ENCODE measurements around the gene RSPH10B2. TPM values are rescaled to one million over a fixed set of nuclear protein-coding genes. Genes with fewer than 3 reads are reported as not detected.
"Not testable (repeated sequence)": the region's sequence is repeated elsewhere in the genome, so short reads cannot be mapped to it uniquely, and the experiment has no call there.

RSPH10B2 gene
- total and polyA plus RNA-seq, 9 of the 15 experiments (the other 6 are each of a cell fraction or from before 2014, with no cell fraction given), result 0.04 to 0.11 (median 0.08) TPM; not detected in 5

DNA sequence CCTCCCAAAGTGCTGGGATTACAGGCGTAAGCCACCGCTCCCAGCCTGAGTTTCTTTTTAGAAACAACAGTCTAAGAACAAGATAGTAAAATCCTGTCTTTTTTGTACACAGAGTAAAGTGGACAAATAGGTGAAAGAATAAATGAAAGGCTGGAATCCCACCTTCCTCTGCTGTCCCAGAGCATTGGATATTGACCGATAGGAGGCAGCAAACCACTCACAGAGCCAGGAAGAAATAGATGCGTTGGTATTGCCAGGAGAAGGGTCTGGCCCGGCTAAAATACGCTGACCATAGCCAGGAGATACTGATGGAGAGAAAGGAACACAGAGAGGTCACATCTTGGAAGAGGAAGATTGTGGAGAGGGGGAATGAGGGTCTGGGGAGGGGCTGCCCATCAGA, 35.8 kb upstream of the RSPH10B2 start:
- DNase-seq (ENCODE audit: extremely low read depth in 1 of 4, low spot score in 3 of 4), result peak in 1 of 4 experiments; percentile 14
- CTCF ChIA-PET (ENCODE audit: low intra/inter-chr PET ratio), result no interaction called here
- Histone ChIP-seq H3K4me2 (ENCODE audit: insufficient read depth, low read length) (no peak overlapping the region), H3K27me3 (ENCODE audit: control insufficient read depth in 2 of 2, insufficient read depth in 2 of 2, low read length in 2 of 2) (peaks cover 0 to 31% of the 10 kb centered on the region in 2 experiments; a peak in 3 of 5 replicates), H3K27ac (ENCODE audit: extremely low read depth, low read depth, low read length) (no peak overlapping the region), H4K20me1 (replicated peaks; ENCODE audit: control insufficient read depth, insufficient read depth, low read length) (no peaks in the 10 kb centered on the region), H2AFZ (ENCODE audit: low read depth, low read length) (no peak overlapping the region), H3K36me3 (ENCODE audit: control insufficient read depth, insufficient read depth, low read length) (no peaks in the 10 kb centered on the region), H3K4me1 (replicated peaks in 1 of 2; ENCODE audit: control insufficient read depth in 2 of 2, insufficient read depth in 2 of 2, low read length in 2 of 2) (no peaks in the 10 kb centered on the region; a peak in 1 of 5 replicates), H3K9me1 (ENCODE audit: control insufficient read depth, insufficient read depth, low read length) (no peaks in the 10 kb centered on the region), H3K79me2 (ENCODE audit: control insufficient read depth, insufficient read depth, low read length) (no peaks in the 10 kb centered on the region), H3K9me3 (replicated peaks; ENCODE audit: control insufficient read depth, insufficient read depth, low read depth, low read length) (no peaks in the 10 kb centered on the region), H3K9ac (ENCODE audit: insufficient read depth in 1 of 2, low read depth in 2 of 2, low read length in 2 of 2) (no peak overlapping the region), H3K4me3 (no peak overlapping the region)
- no TSS peak for BruUV-seq (replicated peaks)
- intact Hi-C loops (cut with micrococcal nuclease), result no loop called here
- ATAC-seq, result no peak
- TF ChIP-seq, protein P1, sequence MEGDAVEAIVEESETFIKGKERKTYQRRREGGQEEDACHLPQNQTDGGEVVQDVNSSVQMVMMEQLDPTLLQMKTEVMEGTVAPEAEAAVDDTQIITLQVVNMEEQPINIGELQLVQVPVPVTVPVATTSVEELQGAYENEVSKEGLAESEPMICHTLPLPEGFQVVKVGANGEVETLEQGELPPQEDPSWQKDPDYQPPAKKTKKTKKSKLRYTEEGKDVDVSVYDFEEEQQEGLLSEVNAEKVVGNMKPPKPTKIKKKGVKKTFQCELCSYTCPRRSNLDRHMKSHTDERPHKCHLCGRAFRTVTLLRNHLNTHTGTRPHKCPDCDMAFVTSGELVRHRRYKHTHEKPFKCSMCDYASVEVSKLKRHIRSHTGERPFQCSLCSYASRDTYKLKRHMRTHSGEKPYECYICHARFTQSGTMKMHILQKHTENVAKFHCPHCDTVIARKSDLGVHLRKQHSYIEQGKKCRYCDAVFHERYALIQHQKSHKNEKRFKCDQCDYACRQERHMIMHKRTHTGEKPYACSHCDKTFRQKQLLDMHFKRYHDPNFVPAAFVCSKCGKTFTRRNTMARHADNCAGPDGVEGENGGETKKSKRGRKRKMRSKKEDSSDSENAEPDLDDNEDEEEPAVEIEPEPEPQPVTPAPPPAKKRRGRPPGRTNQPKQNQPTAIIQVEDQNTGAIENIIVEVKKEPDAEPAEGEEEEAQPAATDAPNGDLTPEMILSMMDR (IDR thresholded peaks at IDR 0.05 in 2 of 3, conservative IDR thresholded peaks at IDR 0.05 in 1 of 3; ENCODE audit: insufficient read depth in 2 of 3, low read depth in 1 of 3, low read length in 3 of 3), result peak; percentile 40 to 46 (median 43)
- TF ChIP-seq ZNF121 (CRISPR knock-in tag; conservative IDR thresholded peaks at IDR 0.05), result no peak
- peak; percentile 4 for TF ChIP-seq CTCFL (IDR thresholded peaks at IDR 0.05; ENCODE audit: borderline replicate concordance, insufficient read depth, low read depth, low read length, poor library complexity, severe bottlenecking)
- in situ Hi-C loops (cut with MboI), result no loop called here
- POLR2A ChIA-PET, result interaction anchor here (0.6 kb wide), 1 partner anchor 72 kb away, joined by 3 read pairs; no protein-coding TSS in a partner anchor
- WGBS (ENCODE audit: insufficient coverage, low coverage, missing lambda C conversion rate), result 3% methylated on average over 6 of the region's 6 CpGs
- no peak for FAIRE-seq

- POLR2A ChIA-PET, result not testable (repeated sequence)
Observed at GRCh38 chr7:6724351-6724750, 29.6 kb upstream of the RSPH10B2 start.

More at GRCh38 chr7:6724351-6724750, 29.6 kb upstream of the RSPH10B2 start:
- H3K9me3 ChIP-seq (replicated peaks; ENCODE audit: control insufficient read depth, insufficient read depth, low read depth, low read length); BruUV-seq (replicated peaks); H3K79me2 ChIP-seq (ENCODE audit: control insufficient read depth, insufficient read depth, low read length); FAIRE-seq; DNase-seq (ENCODE audit: extremely low read depth in 1 of 4, low spot score in 3 of 4); H3K9ac ChIP-seq (ENCODE audit: insufficient read depth in 1 of 2, low read depth in 2 of 2, low read length in 2 of 2); H4K20me1 ChIP-seq (replicated peaks; ENCODE audit: control insufficient read depth, insufficient read depth, low read length); intact Hi-C loops (cut with micrococcal nuclease); H3K4me1 ChIP-seq (replicated peaks in 1 of 2; ENCODE audit: control insufficient read depth in 2 of 2, insufficient read depth in 2 of 2, low read length in 2 of 2); H3K4me3 ChIP-seq; in situ Hi-C loops (cut with MboI); H3K36me3 ChIP-seq (ENCODE audit: control insufficient read depth, insufficient read depth, low read length); H3K9me1 ChIP-seq (ENCODE audit: control insufficient read depth, insufficient read depth, low read length); ATAC-seq; CTCF ChIA-PET (ENCODE audit: low intra/inter-chr PET ratio); H3K4me2 ChIP-seq (ENCODE audit: insufficient read depth, low read length); H3K27ac ChIP-seq (ENCODE audit: extremely low read depth, low read depth, low read length); H2AFZ ChIP-seq (ENCODE audit: low read depth, low read length): not testable (repeated sequence)
- WGBS (ENCODE audit: insufficient coverage, low coverage, missing lambda C conversion rate), result 7% methylated on average over 3 of the region's 4 CpGs
- peaks cover 0 to 13% of the 10 kb centered on the region in 2 experiments; a peak in 1 of 5 replicates for H3K27me3 ChIP-seq (ENCODE audit: control insufficient read depth in 2 of 2, insufficient read depth in 2 of 2, low read length in 2 of 2)
